Tibial nerve (tissue), 4 donors: ENCODE data around the gene GPR132. TPM values are rescaled to one million over a fixed set of nuclear protein-coding genes. Genes with fewer than 3 reads are reported as not detected.
"Not testable (repeated sequence)": the region's sequence is repeated elsewhere in the genome, so short reads cannot be mapped to it uniquely, and the experiment has no call there.

Experiments
- DNase-seq, 2 donors: peaks; one replicate each; pipeline ENCODE4 v3.0.0-alpha.2; 2019; ENCODE audit warnings: low spot score in 2 of 2
- H3K27ac ChIP-seq, 4 donors: fragments of 200-600 bp; sonication (generic) in 3 of 4; one replicate each; pipeline ENCODE4 v1.5.1; 2017 to 2019; ENCODE audit warnings: mild to moderate bottlenecking in 1 of 4
- H3K27me3 ChIP-seq, 2 donors: fragments of 200-600 bp; sonication (generic) in 1 of 2; one replicate each; pipeline versions ENCODE4 v1.5.1 to v1.6.0; 2017 to 2019
- H3K36me3 ChIP-seq, 3 donors: fragments of 200-600 bp; sonication (generic); one replicate each; pipeline ENCODE4 v1.5.1; 2018 to 2019
- H3K4me1 ChIP-seq, 4 donors: fragments of 200-600 bp; sonication (generic) in 3 of 4; one replicate each; pipeline ENCODE4 v1.5.1; 2017 to 2019
- H3K4me3 ChIP-seq, 4 donors: fragments of 200-600 bp; sonication (generic) in 3 of 4; one replicate each; pipeline ENCODE4 v1.5.1; 2017 to 2019; ENCODE audit warnings: mild to moderate bottlenecking in 1 of 4, moderate library complexity in 1 of 4
- H3K9me3 ChIP-seq, 4 donors: fragments of 200-600 bp; sonication (generic) in 3 of 4; one replicate each; pipeline ENCODE4 v1.5.1; 2017 to 2019
- CTCF ChIP-seq, 5 experiments: fragments of 200-600 bp in 3 of 5; fragments of 450-650 bp in 2 of 5; sonication (generic) in 3 of 5; IDR thresholded peaks; one replicate each; pipeline ENCODE4 v1.5.1; 2016 to 2019; ENCODE audit warnings: antibody characterized with exemption in 5 of 5, mild to moderate bottlenecking in 3 of 5, moderate library complexity in 2 of 5
- EP300 ChIP-seq, 2 donors: sonication (generic); formaldehyde crosslinking; IDR thresholded peaks; one replicate each; pipeline ENCODE4 v1.6.1; 2017; ENCODE audit warnings: antibody characterized with exemption in 2 of 2, mild to moderate bottlenecking in 1 of 2
- POLR2A ChIP-seq, 2 donors: fragments of 450-650 bp; IDR thresholded peaks; one replicate each; pipeline ENCODE4 v1.6.1; 2017; ENCODE audit warnings: antibody characterized with exemption in 2 of 2, mild to moderate bottlenecking in 2 of 2, moderate library complexity in 2 of 2
- WGBS, 2 donors: methylation state at CpG; one replicate each; pipeline ENCODE4 v1.1.5; 2018; 5-methylcytosine and 5-hydroxymethylcytosine counted together
- total RNA-seq, 4 donors: library from RNA; depleted of rRNA; stranded (reverse); fragments of >200 nt; gene quantifications; one replicate each; pipeline ENCODE4 v1.1.0, GENCODE V29; 2016

Gene GPR132
- total RNA-seq, 4 donors from 2014 or later: 1.5 to 7.7 (median 5.4) TPM

DNA sequence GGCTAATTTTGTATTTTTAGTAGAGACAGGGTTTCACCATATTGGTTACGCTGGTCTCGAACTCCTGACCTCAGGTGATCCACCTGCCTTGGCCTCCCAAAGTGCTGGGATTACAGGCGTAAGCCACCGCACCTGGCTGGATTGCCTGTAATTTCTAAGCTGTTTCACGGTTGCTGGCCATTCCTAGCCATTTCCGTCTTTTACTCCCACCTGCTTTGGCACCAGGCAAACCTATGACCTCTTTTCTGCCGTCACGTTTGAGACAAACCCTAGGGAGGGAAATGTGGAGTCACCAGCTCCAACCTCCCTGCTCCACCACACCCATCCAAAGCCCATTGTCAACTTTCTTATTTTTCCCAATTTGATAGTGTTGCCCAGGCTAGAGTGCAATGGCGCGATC lies 1.2 kb downstream of the GPR132 start:
- H3K9me3 ChIP-seq: no peaks in the 10 kb centered on the region
- peak overlapping the region in 2 of 4 donors; percentile 36 to 39 for H3K4me3 ChIP-seq
- peak overlapping the region in 3 of 4 donors; percentile 9 to 86 (median 52) for H3K27ac ChIP-seq
- no peak for DNase-seq
- WGBS, 2 donors: 87 to 89% methylated on average over 10 of the region's 10 CpGs
- no peak for TF ChIP-seq CTCF (IDR thresholded peaks at IDR 0.05)
- no peak for TF ChIP-seq EP300 (IDR thresholded peaks at IDR 0.05)
- no peak for TF ChIP-seq POLR2A (IDR thresholded peaks at IDR 0.05)
- no peaks in the 10 kb centered on the region for H3K36me3 ChIP-seq
- peaks cover 0 to 37% of the 10 kb centered on the region in 2 donors for H3K27me3 ChIP-seq
- H3K4me1 ChIP-seq: peaks cover 0 to 37% (median 16%) of the 10 kb centered on the region in 4 donors

- not testable (repeated sequence) for H3K4me3 ChIP-seq, H3K36me3 ChIP-seq, H3K9me3 ChIP-seq, DNase-seq
- H3K4me1 ChIP-seq: peaks cover 0 to 41% (median 20%) of the 10 kb centered on the region in 4 donors
- 81 to 85% methylated on average over 10 of the region's 10 CpGs for WGBS, 2 donors
- peak overlapping the region in 1 of 4 donors; percentile 1 for H3K27ac ChIP-seq
- peaks cover 0 to 37% of the 10 kb centered on the region in 2 donors for H3K27me3 ChIP-seq
These were observed 1.7 kb downstream of the GPR132 start for GRCh38 chr14:105063506-105063905.

- H3K36me3 ChIP-seq: no peaks in the 10 kb centered on the region
- DNase-seq: no peak
- H3K27ac ChIP-seq: peak overlapping the region in 2 of 4 donors; percentile 1 to 29
- 77 to 80% methylated on average over 10 of the region's 10 CpGs for WGBS, 2 donors
- no peak for TF ChIP-seq EP300 (IDR thresholded peaks at IDR 0.05)
- peak in 1 of 2 donors; percentile 22 for TF ChIP-seq POLR2A (IDR thresholded peaks at IDR 0.05)
- peaks cover 0 to 41% (median 21%) of the 10 kb centered on the region in 4 donors for H3K4me1 ChIP-seq
- no peak overlapping the region for H3K4me3 ChIP-seq
- H3K27me3 ChIP-seq: peaks cover 0 to 37% of the 10 kb centered on the region in 2 donors
- no peaks in the 10 kb centered on the region for H3K9me3 ChIP-seq
These were observed 2.2 kb downstream of the GPR132 start for GRCh38 chr14:105063056-105063455.

DNA sequence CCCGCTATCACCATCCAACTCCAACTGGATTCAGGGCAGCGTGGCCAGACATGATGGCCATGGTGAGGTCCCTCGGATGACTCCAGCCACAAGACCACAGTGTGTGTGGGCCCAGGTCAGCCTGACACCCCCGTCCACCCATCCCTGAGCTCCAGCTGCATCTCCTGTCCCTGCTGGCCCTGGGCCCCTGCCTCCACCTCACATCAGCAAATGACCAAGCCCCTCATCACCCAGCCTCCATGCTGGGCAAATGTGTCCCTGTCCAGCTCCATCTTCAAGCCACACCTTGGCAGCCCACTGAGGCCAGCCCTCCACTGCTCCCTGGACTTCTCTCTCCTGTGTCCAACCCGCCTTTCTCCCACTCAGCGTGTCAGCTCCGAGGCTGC lies 3.2 kb downstream of the GPR132 start:
- Histone ChIP-seq H3K27ac (peak overlapping the region in 2 of 4 donors; percentile 61 to 74), H3K27me3 (peaks cover 0 to 27% of the 10 kb centered on the region in 2 donors), H3K36me3 (no peaks in the 10 kb centered on the region), H3K4me1 (peaks cover 0 to 41% (median 21%) of the 10 kb centered on the region in 4 donors), H3K9me3 (no peaks in the 10 kb centered on the region), H3K4me3 (peak overlapping the region in 2 of 4 donors; percentile 17 to 18)
- DNase-seq: no peak
- TF ChIP-seq CTCF (IDR thresholded peaks at IDR 0.05): no peak
- no peak for TF ChIP-seq EP300 (IDR thresholded peaks at IDR 0.05)
- no peak for TF ChIP-seq POLR2A (IDR thresholded peaks at IDR 0.05)
- WGBS, 2 donors: 81 to 90% methylated on average over 7 of the region's 7 CpGs

GRCh38 chr14:105061428-105062047 lies 3.7 kb downstream of the GPR132 start:
- H3K36me3 ChIP-seq: no peaks in the 10 kb centered on the region
- peak overlapping the region in 3 of 4 donors; percentile 61 to 74 (median 73) for H3K27ac ChIP-seq
- H3K9me3 ChIP-seq: no peaks in the 10 kb centered on the region
- TF ChIP-seq POLR2A (IDR thresholded peaks at IDR 0.05) (no peak), CTCF (IDR thresholded peaks at IDR 0.05) (no peak), EP300 (IDR thresholded peaks at IDR 0.05) (no peak)
- H3K27me3 ChIP-seq: peaks cover 0 to 23% of the 10 kb centered on the region in 2 donors
- H3K4me1 ChIP-seq: peaks cover 0 to 37% (median 21%) of the 10 kb centered on the region in 4 donors
- 21 to 34% methylated on average over 10 to 11 of the region's 13 CpGs for WGBS, 2 donors
- peak overlapping the region in 2 of 4 donors; percentile 17 to 18 for H3K4me3 ChIP-seq
- no peak for DNase-seq

- peak overlapping the region in 3 of 4 donors; percentile 61 to 74 (median 73) for H3K27ac ChIP-seq
- WGBS, 2 donors: 58 to 68% methylated on average over 29 of the region's 30 CpGs
These were observed 4.3 kb downstream of the GPR132 start for GRCh38 chr14:105060751-105061427.

More at GRCh38 chr14:105060751-105061427, 4.3 kb downstream of the GPR132 start:
- DNase-seq: no peak
- TF ChIP-seq EP300 (IDR thresholded peaks at IDR 0.05): no peak
- no peak for TF ChIP-seq CTCF (IDR thresholded peaks at IDR 0.05)
- TF ChIP-seq POLR2A (IDR thresholded peaks at IDR 0.05): no peak
- H3K4me1 ChIP-seq: peaks cover 0 to 36% (median 21%) of the 10 kb centered on the region in 4 donors
- H3K4me3 ChIP-seq: peak overlapping the region in 2 of 4 donors; percentile 17 to 18
- H3K9me3 ChIP-seq: no peaks in the 10 kb centered on the region
- peaks cover 0 to 24% of the 10 kb centered on the region in 2 donors for H3K27me3 ChIP-seq
- no peaks in the 10 kb centered on the region for H3K36me3 ChIP-seq
